ENCODE measurements around the gene CHD6. TPM values are rescaled to one million over a fixed set of nuclear protein-coding genes. Genes with fewer than 3 reads are reported as not detected.

The CHD6 gene
- polyA plus RNA-seq, 1 donor, result 20.5 TPM

DNA sequence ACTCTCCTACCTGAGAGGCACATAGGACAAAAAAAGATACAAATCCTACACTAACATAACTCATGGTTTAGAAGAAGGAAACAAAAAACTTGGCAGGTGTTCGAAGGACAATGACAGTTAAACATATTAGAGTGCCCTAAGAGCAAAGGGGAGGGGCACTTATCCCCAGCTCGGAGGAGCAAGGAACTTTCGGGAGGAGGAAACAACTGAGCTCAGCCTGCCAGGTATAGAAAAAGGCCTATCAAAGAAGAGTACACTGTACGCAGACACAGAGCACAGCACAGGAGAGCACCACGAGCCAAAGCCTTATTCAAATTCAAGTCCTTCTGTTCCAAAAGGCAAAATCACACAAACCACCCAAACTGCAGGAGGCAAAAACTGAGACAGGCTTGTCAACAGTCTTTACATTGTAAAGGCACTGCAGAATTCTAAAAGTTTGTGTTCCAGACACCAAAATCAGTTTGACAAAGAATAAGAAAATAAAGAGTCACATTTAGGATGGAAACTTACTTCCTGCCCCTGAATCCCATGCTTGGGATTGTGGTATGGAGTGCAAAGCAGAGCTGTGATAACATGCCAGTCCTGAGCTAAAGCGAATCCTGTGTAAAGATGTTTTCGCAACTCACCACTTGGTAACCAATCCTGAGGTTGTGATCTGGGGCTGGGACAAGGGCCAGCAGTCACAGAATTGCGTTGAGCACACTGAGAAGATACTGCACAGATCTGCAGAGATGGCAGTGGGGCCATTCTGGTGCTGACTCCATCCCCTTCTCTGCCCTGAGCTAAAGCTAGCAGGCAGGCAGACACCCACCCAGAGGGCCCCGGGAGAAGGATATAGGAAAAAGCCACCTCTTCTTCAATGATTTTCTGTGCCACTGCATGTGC, 108.6 kb downstream of the CHD6 start:
- no peak for DNase-seq (ENCODE audit: low read depth)

DNA sequence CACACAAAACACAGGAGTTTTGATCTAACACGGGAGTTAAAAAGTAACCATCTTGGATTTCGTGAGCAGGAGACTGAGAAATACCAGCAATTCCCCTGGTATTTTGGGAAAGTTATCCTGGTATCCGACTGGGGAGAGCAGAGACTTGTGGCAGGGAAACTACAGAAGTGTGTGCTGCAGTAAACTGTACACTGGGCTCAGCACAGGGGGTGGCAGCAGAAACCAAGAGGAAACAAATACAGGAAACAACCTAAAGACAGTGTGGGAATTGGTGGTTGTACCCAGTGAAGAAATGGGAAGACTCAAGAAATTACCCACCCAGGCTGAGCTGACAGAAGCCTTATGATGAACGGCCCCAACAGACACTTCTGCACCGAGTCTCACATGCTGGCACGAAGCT, 109.8 kb downstream of the CHD6 start:
- DNase-seq (ENCODE audit: low read depth), result no peak

DNA sequence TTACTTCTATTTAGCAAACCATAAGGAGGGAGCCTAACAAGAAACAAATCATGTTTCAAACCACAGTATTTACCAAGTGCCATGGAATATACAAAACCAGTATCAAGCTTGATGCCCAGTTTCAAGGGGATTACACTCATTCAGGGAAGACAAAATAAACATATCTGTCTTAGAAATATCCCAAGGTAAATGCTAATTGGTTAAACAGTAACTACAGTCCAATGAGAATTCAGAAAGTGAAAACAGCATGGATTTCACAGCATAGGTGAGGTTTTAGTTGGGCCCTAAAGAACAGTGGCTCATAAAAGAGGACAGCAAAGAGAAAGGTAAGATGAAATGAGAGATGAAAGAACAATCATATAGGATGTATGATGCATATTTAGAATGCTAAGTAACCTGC, 110.3 kb downstream of the CHD6 start:
- no peak for DNase-seq (ENCODE audit: low read depth)

DNA sequence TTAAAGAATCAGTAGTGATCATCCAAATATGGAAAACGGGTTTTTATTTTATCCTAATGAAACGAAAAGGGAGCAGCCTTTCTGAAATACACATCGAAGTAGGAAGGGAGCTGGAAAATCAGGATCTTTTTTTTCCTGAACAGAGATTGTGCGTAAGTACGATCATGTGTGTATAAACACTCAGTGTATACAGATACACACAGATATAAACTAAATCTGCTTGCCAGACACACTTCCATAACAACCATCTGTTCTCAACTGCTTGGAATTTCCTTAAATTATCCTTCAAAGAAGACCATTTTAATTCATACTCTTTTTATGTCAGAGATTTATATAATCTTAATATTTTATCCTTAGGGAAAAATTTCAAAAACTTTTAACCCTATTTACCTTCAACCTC, 110.7 kb downstream of the CHD6 start:
- no peak for DNase-seq (ENCODE audit: low read depth)

DNA sequence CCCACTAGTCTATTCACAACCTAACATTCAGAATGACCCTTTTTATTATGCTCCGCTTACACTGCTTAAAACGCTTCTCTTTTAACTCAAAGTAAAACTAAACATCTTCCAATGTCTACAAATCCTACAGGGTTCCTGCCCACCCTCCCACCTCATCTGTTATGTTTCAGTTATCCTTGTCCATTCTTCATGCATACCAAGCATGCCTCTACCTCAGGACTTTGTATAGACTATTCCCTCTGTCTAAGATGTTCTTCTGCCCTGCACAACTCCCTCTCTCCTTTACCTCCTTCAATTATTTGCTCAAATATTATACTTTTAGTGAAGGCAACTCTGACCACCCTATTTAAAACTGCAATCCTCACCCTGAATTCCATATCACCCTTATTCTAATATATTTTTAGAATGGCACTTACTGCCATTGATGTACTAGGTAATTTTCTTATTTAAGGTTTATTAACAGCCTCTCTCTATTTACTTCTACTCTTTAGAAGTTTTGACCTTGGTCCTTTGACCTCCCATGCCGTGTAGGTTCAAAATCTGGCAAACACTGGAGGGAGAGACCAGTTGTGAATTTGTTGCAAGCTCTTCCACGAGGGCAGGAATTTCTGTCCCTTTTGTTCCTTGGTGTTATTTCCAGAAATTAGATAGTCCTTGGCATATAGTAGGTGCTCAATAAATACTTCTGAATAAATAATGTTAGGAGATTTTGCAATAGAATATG, 111.8 kb downstream of the CHD6 start:
- no peak for DNase-seq (ENCODE audit: low read depth)

DNA sequence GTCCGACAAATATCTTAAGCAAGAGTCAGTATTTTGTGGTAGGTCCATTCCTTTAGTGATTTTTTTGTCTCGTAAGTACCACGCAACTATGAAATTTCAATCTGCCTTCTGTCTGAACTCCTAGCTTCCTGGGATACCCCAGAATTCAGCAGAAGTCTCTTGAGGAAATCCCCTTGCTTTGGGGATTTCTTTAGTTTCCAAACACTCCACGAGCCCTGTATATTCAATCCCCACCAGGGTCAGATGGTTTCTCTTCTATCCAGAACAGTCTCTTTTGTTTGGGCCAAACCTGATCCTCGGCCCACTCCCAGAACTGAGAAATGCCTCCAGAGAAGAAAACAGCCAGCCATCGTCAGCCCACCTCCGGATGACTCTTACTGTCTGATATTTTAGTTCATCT, 113.0 kb downstream of the CHD6 start:
- no peak for DNase-seq (ENCODE audit: low read depth)

DNA sequence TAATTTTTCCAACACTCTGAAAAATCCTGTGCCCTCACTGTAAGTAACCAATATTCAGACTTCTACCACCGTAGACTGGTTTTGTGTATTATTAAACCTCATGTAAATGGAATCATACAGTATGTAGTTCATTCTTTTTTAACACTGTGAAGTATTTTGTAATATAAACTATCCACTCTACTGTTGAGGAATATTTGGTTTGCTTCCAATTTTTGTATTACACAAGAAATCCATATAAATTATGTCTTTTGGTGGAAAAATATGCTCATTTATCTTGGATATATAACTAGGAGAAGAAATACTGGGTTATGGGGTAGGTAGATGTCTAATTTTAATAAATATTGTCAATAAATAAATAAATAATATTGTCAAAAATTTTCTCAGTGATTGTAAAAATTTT, 116.8 kb downstream of the CHD6 start:
- DNase-seq (ENCODE audit: low read depth), result no peak

DNA sequence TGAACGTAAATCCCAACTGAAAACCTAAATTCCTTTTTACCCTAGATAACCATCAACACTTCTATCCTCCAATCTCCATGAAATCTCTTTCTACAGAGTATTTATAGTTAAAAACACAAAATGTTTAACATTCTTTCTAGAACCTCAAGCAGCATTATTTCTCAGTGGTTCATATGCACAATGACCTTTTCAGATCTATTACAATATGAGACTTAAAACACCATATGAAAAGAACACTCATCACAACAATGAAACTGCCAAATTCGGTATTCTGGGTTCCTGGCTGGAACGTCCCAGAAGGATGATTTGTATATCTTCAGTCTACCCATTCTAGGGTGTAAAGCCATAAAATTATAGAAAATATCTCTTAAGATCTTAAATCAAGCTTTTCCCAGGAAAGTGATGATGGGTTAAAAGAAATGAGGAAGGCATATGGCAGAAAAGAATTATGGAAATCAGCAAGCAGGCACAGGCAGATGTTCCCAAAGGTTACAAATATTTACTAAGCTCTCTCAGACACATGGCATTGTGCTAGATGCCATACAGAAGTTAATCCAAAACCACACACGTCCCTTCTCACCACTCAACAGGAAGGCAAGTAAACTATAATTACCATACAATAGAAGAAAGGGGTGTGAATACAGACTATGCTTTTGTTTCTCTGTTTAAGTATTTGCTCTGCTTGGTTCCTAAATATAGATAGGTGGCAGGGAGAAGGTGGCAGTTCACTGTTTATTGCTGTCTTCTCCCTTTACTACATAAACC, 118.0 kb downstream of the CHD6 start:
- no peak for DNase-seq (ENCODE audit: low read depth)

DNA sequence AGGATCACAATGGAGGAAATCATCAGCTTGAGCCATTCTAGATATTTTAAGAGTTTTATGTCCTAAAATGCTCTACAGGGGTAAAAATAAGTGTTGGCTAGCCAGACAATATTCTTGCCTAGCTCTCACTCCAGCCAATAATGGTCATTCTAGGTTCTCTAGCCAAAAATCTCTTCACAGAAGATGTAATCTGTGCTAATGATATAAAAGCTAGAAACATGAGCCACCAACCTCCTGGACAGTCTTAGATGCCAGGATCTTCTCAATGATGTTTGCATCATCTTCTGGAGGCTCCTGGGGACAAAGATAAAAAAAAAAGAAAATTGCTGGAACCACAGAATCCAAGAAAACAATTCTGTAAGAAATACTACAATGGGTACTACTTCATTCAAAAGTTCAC, 119.1 kb downstream of the CHD6 start:
- no peak for DNase-seq (ENCODE audit: low read depth)

DNA sequence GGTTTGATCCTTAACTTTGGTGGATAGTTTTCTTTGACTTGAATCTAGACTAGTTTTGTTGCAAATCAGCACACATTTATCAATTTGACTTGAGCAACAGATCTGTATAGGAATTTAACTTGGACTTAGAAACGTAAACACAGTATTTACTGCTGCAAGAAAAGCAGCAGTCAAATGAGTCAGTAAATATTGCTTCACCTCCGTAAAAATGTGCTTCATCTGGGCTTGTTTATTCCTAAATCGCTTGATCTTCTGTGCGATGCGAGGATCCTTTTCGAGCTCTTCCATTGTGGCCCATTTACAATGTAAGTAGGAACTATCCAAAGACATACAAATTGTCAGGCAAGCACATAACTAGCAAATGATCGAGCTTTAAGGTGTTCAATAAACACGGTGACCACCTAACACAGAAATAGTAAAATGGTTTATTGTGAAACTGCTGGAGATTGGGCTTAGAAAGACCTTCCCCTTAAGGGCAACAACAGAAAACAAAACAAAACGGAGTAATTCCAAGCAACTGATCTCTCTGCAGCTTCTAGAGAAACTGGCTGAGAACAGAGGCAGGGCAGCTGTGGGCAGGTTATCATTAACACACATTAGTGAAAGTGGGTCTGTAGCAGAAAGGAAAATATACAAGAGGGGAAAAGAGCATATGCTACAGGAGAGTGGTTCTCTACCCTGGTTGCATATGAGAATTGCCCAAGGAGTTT, 120.8 kb downstream of the CHD6 start:
- DNase-seq (ENCODE audit: low read depth), result no peak

DNA sequence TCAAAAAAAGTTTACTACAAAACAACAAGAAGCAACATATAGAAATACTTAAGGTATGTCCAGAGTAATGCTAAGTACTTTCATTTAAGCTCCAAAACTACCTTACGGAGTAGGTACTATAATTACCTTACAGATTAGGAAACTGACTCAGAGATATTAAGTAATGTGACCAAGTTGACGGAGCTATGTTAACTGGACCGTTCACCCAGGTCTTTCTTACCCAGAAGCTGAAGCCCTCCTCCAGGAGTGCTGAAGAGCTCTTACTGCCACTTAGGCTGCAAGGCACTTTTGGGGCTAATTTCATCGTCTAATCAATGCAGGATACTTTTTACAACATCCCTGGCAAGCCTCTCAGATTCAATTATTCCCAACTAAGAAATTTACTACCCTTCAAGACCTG, 123.7 kb downstream of the CHD6 start:
- no peak for DNase-seq (ENCODE audit: low read depth)

DNA sequence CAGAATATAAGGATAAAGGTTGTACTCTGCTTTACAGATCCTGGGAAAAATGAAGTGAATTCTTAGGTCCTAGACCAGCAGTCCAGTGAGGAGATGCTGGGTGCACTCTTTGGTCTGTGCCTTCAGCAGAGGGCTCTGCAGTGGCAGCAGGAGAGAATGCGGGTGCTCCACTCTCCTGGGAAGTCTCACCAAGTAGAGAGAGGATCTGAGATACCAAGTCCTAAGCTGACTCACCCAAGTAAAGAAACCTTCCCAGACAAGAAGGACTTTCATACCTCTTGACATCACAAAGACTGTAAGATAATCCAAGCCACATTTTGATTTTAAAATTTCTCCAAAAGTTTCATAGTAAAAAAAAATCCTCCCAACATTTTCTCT, 134.6 kb downstream of the CHD6 start:
- no peak for DNase-seq (ENCODE audit: low read depth)

DNA sequence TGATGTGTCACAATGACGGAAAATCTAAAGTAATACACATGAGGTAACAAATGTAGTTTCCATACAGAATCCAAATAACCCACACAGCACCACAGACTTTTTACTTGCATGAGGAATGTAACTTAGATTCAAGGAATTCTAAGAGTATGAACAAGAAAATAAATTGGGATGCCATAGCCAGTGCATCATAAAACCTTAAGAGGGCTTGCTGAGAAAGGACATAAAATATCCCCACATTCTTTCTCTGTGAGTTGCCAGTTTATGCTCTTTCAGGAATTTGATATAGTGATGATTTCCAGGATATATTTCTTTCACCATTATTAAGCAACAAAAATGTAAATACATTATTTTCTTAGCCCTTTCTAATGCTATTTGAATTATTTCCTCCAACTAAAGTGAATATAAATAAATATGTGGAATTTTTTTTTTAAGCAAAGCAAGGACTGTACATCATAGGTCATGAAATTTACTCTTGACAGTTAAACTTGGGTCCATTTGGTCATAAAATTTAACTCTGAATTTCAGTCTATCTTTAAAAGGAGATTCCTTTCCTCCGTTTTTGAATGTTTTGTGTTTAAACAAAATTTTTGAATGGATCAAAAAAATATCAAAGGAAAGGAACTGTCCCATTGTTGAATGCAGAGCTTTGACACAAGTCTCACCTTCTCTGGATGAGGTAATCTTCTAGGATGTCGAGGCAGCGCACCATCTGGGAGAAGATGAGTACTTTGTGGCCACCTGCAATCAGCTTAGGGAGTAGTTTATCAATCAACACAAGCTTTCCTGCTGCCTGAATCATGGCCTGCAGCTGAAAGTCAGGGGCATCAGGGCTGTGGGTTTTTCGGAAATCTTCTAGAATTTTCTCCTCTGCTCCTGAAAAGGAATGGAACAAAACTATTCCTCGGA, 135.3 kb downstream of the CHD6 start:
- DNase-seq (ENCODE audit: low read depth), result no peak

DNA sequence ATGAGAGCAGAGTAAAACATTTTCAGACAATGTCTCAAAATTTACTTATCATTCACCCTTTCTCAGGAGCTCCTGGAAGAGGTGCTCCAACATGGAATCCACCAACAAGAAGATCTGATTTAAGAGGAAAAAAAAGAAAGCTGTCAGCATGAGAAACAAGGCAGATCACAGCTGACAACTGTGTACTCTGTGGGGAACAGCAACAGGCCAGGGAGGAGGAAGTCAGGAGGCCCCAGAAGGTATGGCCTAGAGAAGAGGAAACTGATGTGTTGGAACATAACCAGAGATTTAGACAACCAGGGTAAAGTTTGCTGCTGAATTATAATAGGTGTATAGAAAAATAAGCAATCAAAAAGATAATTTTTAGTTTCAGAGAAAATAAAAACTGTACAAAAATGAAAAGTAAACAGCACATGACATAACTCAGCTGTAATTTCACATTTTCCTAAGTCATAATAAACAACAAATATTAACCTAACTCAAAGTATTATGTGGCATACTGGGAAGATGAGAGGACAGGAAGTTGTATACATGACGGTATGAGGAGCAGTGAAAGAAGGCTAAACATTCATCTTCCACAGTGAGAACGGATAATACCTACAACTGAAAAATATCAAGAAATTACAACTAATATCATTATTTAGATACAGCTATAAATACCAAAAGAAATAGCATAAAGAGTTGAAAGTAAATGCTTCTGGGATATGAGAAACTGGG, 138.0 kb downstream of the CHD6 start:
- DNase-seq (ENCODE audit: low read depth), result no peak

DNA sequence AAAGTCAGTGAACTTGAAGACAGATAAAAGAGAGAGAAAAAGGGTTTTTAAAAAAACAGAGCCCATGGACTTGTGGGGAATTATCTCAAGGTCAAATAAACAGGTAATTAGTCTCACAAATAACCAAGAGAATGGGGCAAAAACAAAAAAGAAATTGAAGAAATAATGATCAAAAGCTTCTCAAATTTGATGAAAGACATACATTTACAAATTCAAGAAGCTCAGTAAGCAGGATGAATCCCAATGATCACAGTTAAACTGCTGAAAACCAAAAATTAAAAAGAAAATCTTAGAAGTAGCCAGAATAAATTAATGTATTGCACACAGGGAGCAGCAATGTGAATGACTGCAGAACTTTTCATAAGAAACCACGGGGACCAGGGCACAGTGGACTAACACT, 139.1 kb downstream of the CHD6 start:
- DNase-seq (ENCODE audit: low read depth), result no peak

DNA sequence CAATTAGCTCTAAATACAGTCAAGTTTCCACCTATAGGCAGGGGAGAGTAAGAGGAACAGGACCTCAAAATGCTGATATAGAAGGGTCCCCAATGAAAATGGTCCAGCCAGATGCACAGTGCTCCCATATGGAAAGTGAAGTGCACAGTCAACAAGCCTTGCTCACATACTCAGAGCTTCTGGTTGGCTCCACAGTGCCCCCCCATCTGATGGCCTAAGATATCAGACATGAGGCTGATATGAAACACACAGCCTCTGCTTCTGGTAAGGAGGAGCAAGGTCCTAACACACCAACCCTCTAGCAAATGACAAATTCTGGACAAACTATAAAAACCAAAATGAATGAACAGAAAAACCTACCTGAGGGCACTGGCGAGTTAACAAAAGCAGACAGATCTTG, 140.2 kb downstream of the CHD6 start:
- DNase-seq (ENCODE audit: low read depth), result no peak

DNA sequence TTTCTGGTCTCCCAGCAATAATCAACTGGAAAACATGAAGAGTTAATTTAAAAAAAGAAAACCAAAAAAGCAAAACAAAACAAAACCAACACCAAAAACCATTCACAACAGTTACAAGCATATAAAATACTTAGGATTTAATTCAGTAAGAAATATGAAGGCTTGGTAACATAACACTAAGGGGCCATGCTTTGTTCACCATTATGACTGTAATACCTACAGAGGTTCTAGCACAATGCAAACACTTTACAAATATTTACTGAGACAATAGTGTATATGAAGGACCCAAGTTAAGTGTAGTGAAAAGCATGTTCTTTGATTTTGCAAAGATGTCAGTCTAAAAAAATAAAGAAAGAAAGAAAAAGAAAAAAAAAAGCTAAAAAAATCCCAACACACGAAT, 141.7 kb downstream of the CHD6 start:
- no peak for DNase-seq (ENCODE audit: low read depth)

DNA sequence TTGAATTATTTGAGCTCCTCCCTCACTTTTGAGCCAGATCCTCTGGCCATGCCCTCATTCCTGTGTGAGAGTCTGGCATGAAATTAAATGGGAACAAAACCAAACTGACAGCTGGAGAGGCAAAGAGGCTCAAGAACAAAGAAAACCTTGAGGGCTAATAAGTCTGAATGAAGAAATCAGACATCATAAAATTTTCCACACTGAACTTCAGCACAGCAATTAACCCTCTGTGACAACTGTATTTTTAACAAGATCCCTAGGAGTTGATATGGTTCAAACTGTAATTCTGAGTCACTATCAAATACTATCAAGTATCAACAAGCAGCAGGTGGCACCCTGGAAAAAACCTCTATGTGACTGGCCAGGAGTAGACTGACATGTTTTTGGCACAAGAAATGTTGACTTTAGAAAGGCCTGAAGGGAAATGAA, 142.2 kb downstream of the CHD6 start:
- no peak for DNase-seq (ENCODE audit: low read depth)

DNA sequence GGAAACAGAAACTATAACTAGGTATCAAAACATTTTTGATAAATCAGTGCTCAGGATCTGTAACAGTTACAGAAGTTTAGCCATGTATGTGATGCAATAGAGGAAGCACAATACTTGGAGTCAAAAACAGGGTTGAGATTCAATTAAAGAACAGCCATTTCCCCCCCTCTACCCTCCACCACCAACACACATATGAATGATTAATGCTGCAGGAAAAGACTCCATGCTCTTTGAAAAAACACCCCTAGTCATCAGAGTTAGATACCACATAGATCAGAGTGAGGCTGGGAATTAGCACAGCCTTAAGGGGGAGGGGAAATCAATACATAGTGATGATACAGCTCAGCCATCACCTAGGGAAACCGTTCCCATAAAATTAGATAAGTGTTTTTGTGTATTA, 142.7 kb downstream of the CHD6 start:
- DNase-seq (ENCODE audit: low read depth), result no peak
